Esophagus muscularis mucosa (tissue), 4 donors: ENCODE data around the gene FADD. TPM values are rescaled to one million over a fixed set of nuclear protein-coding genes. Genes with fewer than 3 reads are reported as not detected.

Source experiments
- DNase-seq: peaks from one replicate; pipeline ENCODE4 v3.0.0-alpha.2; 2017; ENCODE audit errors: extremely low spot score
- H3K27ac ChIP-seq, 4 donors: fragments of 200-600 bp; sonication (generic); replicated peaks in 1 of 4; 1 replicate in 3 of 4; 2 replicates in 1 of 4; pipeline ENCODE4 v1.5.1; 2016 to 2019; ENCODE audit warnings: mild to moderate bottlenecking in 1 of 4
- H3K27me3 ChIP-seq, 4 donors: fragments of 200-600 bp; sonication (generic); one replicate each; pipeline versions ENCODE4 v1.5.1 to v1.6.0; 2016 to 2019
- H3K36me3 ChIP-seq, 4 donors: fragments of 200-600 bp; sonication (generic); one replicate each; pipeline ENCODE4 v1.5.1; 2016 to 2019
- H3K4me1 ChIP-seq, 4 donors: fragments of 200-600 bp; sonication (generic); one replicate each; pipeline ENCODE4 v1.5.1; 2016 to 2019
- H3K4me3 ChIP-seq, 4 donors: fragments of 200-600 bp; sonication (generic); 1 replicate in 2 of 4; 2 replicates in 2 of 4; pipeline ENCODE4 v1.5.1; 2016 to 2019; ENCODE audit warnings: mild to moderate bottlenecking in 4 of 4, moderate library complexity in 1 of 4
- H3K9me3 ChIP-seq, 4 donors: fragments of 200-600 bp; sonication (generic); 1 replicate in 3 of 4; 2 replicates in 1 of 4; pipeline ENCODE4 v1.5.1; 2016 to 2019
- CTCF ChIP-seq, 3 experiments: fragments of 200-600 bp in 2 of 3; fragments of 450-650 bp in 1 of 3; sonication (generic) in 2 of 3; IDR thresholded peaks; one replicate each; pipeline ENCODE4 v1.5.1; 2017 to 2019; ENCODE audit warnings: antibody characterized with exemption in 3 of 3, mild to moderate bottlenecking in 2 of 3, moderate library complexity in 1 of 3
- EP300 ChIP-seq: sonication (generic); formaldehyde crosslinking; IDR thresholded peaks from one replicate; pipeline ENCODE4 v1.6.1; 2017; ENCODE audit warnings: antibody characterized with exemption
- POLR2A ChIP-seq: fragments of 450-650 bp; IDR thresholded peaks from one replicate; pipeline ENCODE4 v1.6.1; 2017; ENCODE audit warnings: antibody characterized with exemption, moderate library complexity, mild to moderate bottlenecking, low read depth
- POLR2AphosphoS5 ChIP-seq, 2 donors: sonication (generic); formaldehyde crosslinking; IDR thresholded peaks; one replicate each; pipeline ENCODE4 v1.6.1; 2017; ENCODE audit warnings: antibody characterized with exemption in 2 of 2
- WGBS: methylation state at CpG from one replicate; pipeline ENCODE4 v1.1.5; 2018; 5-methylcytosine and 5-hydroxymethylcytosine counted together
- intact Hi-C: fragments of 100-400 bp; cut with DNase I; formaldehyde crosslinking; loops from one replicate; pipeline ENCODE4 v1.15.1; 2023
- total RNA-seq, 4 donors: library from RNA; depleted of rRNA; stranded (reverse); fragments of >200 nt; gene quantifications; one replicate each; pipeline versions ENCODE4 v1.1.0 to v1.2.1, GENCODE V29; 2016

Gene FADD
- total RNA-seq, 4 donors from 2014 or later, result 14.5 to 33.3 (median 21.5) TPM

- Histone ChIP-seq H3K4me1 (peaks cover 22 to 42% (median 25%) of the 10 kb centered on the region in 4 donors), H3K4me3 (no peak overlapping the region), H3K27me3 (peaks cover 0 to 4% (median 0%) of the 10 kb centered on the region in 4 donors), H3K27ac (no peak overlapping the region), H3K36me3 (peaks cover 15 to 51% (median 42%) of the 10 kb centered on the region in 4 donors), H3K9me3 (no peaks in the 10 kb centered on the region)
- no peak for DNase-seq
- TF ChIP-seq CTCF (IDR thresholded peaks at IDR 0.05) (no peak), POLR2AphosphoS5 (IDR thresholded peaks at IDR 0.05) (no peak), EP300 (no peak), POLR2A (no peak)
- WGBS, result 83% methylated on average over 2 of the region's 7 CpGs
- intact Hi-C loops, result loop anchor here (5.0 kb wide), 1 partner anchor 62 kb away; no protein-coding TSS in a partner anchor
Observed at GRCh38 chr11:70205766-70206165, 2.7 kb downstream of the FADD start.

GRCh38 chr11:70206226-70206981 is 3.3 kb downstream of the FADD start:
- TF ChIP-seq EP300 (no peak), POLR2A (no peak), CTCF (IDR thresholded peaks at IDR 0.05) (no peak), POLR2AphosphoS5 (IDR thresholded peaks at IDR 0.05) (no peak)
- no peak for DNase-seq
- Histone ChIP-seq H3K9me3 (no peaks in the 10 kb centered on the region), H3K36me3 (peaks cover 15 to 51% (median 42%) of the 10 kb centered on the region in 4 donors), H3K27me3 (peaks cover 0 to 4% (median 0%) of the 10 kb centered on the region in 4 donors), H3K27ac (no peak overlapping the region), H3K4me3 (no peak overlapping the region), H3K4me1 (peaks cover 22 to 42% (median 25%) of the 10 kb centered on the region in 4 donors)
- 94% methylated on average over 21 of the region's 22 CpGs for WGBS
- intact Hi-C loops, result loop anchor here (5.0 kb wide), 1 partner anchor 61 kb away; no protein-coding TSS in a partner anchor

DNA sequence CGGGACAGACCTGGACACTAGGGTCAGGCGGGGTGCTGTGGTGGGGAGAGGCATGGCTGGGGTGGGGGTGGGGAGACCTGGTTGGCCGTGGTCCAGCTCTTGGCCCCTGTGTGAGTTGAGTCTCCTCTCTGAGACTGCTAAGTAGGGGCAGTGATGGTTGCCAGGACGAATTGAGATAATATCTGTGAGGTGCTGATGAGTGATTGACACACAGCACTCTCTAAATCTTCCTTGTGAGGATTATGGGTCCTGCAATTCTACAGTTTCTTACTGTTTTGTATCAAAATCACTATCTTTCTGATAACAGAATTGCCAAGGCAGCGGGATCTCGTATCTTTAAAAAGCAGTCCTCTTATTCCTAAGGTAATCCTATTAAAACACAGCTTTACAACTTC is 3.9 kb downstream of the FADD start:
- no peak for DNase-seq
- H3K4me3 ChIP-seq, result no peak overlapping the region
- H3K36me3 ChIP-seq, result peaks cover 15 to 51% (median 42%) of the 10 kb centered on the region in 4 donors
- H3K9me3 ChIP-seq, result no peaks in the 10 kb centered on the region
- peaks cover 22 to 42% (median 25%) of the 10 kb centered on the region in 4 donors for H3K4me1 ChIP-seq
- no peak overlapping the region for H3K27ac ChIP-seq
- 77% methylated on average over 3 of the region's 6 CpGs for WGBS
- H3K27me3 ChIP-seq, result peaks cover 0 to 4% (median 0%) of the 10 kb centered on the region in 4 donors
- TF ChIP-seq POLR2AphosphoS5 (IDR thresholded peaks at IDR 0.05) (no peak), EP300 (no peak), POLR2A (no peak), CTCF (IDR thresholded peaks at IDR 0.05) (no peak)
- intact Hi-C loops, result loop anchor here (5.0 kb wide), 1 partner anchor 60 kb away; no protein-coding TSS in a partner anchor

GRCh38 chr11:70207531-70208131 is 4.5 kb downstream of the FADD start:
- DNase-seq, result no peak
- TF ChIP-seq CTCF (IDR thresholded peaks at IDR 0.05), result no peak
- TF ChIP-seq POLR2AphosphoS5 (IDR thresholded peaks at IDR 0.05), result no peak
- TF ChIP-seq POLR2A, result no peak
- no peak for TF ChIP-seq EP300
- no peak overlapping the region for H3K4me3 ChIP-seq
- H3K27me3 ChIP-seq, result no peaks in the 10 kb centered on the region
- intact Hi-C loops, result loop anchor here (5.0 kb wide), 1 partner anchor 60 kb away; no protein-coding TSS in a partner anchor
- H3K4me1 ChIP-seq, result peaks cover 18 to 37% (median 21%) of the 10 kb centered on the region in 4 donors
- whole genome bisulfite sequencing, result 94% methylated on average over 10 of the region's 15 CpGs
- no peak overlapping the region for H3K27ac ChIP-seq
- peaks cover 15 to 51% (median 42%) of the 10 kb centered on the region in 4 donors for H3K36me3 ChIP-seq
- H3K9me3 ChIP-seq, result no peaks in the 10 kb centered on the region
